ENCODE results near the gene PCBP4.

GRCh38 chr3:51943451-51944391 is 23.5 kb downstream of the PCBP4 start:
- TF ChIP-seq CTCF (IDR thresholded peaks at IDR 0.05 in 4 of 5, conservative IDR thresholded peaks at IDR 0.05 in 1 of 5) (no peak), POLR2A (IDR thresholded peaks at IDR 0.05) (no peak)

Data from gastrocnemius medialis (tissue), 4 donors.